Activated naive CD8-positive, alpha-beta T cell treated with anti-CD3 and anti-CD28 coated beads, Interleukin-2, amount 50 U/mL, for 16 hours (primary cell): ENCODE data around the gene HOXC6.

Source experiments
- DNase-seq: peaks from one replicate; pipeline ENCODE4 v3.0.0-alpha.2; 2020; ENCODE audit warnings: low read depth, low spot score

HOXC6 gene

GRCh38 chr12:54029529-54030441 is 1.5 kb downstream of the HOXC6 start:
- no peak for DNase-seq

- DNase-seq, result no peak
Observed at GRCh38 chr12:54030442-54030801, 2.2 kb downstream of the HOXC6 start.

GRCh38 chr12:54030889-54031471 is 2.7 kb downstream of the HOXC6 start:
- DNase-seq, result no peak

DNA sequence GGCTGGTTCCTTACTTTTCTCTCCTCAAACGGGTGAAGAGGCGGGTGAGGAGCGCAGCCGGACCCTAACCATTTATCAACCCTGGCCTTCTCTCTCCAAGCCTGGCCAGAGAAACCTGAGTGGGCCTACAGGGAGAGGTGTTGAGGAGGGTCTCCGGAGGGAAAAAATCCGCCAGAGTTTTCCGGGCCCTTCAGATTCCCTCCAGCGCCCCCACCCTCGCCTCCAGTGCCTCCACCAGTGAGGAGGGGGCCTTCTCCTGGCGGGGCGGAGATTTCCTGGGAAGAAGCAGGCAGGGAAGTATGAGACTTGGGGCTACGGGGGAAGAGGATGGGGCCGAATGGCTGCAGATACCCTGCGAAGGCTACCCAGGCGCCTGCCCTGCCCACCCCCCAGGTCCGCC is 3.2 kb downstream of the HOXC6 start:
- DNase-seq, result no peak

GRCh38 chr12:54032086-54032619 is 3.9 kb downstream of the HOXC6 start:
- no peak for DNase-seq

DNA sequence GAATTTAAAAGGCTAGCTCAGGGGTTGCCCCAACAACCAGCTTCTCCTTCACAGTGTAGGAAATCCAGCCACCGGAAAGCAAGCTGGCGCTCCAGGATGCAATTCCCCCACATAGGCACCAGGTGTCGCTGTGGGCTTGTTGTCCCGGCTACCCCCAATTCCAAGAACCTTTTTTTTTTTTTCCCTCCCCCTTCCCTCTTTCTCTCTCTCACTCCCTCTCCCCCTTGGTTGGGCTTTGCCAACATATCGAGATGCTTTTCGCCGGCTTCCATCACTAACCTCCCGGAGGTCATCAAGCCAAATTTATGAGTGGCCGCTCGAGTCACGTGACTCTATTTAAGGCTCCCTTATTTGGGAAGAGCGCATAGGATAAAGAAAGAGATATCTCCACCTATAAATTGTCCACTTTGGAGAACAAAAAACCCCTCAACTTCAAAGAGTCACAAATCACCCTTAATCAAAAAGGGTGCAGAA is 4.4 kb downstream of the HOXC6 start, which contains the start of gene HOXC5:
TSS of gene HOXC5 (plus strand) at position 424 of the 474 bp plus-strand sequence. CDS start 73 bp downstream, outside the sequence.
- peak; percentile 40 for DNase-seq

GRCh38 chr12:54033106-54033979 is 5.1 kb downstream of the HOXC6 start:
- DNase-seq, result no peak

DNA sequence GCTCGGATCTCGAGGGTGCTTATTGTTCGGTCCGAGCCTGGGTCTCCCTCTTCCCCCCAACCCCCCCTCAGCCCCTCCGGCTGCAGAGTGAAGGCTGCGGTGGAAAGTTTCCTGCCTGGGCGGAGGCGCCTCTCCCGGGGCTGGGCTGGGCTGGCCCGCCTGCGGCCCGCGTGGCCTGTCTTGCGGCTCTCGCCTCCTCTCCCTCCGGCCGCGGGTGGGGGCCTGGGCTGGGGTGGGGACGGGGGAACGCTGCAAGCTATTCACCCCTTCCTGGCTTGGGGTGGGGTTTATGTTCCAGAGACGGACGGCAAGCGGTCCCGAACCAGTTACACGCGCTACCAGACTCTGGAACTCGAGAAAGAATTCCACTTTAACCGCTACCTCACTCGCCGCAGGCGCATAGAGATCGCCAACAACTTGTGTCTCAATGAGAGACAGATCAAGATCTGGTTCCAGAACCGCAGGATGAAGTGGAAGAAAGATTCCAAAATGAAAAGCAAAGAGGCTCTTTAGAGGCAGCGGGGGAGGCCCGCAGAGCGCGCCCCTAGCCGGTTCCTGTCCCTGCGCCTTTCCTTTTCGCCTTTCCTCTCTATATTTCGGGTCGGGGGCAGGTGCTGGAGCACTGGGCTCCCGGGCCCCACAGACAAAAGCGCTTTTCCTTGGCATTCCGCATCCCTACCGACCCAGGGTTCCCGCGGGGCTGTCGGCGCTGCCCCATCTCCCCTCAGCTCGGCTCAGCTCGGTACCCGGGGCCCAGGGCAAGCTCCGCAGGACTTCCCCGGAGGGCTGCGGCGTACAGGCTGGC is 5.9 kb downstream of the HOXC6 start:
- DNase-seq, result no peak

GRCh38 chr12:54034785-54035310 is 6.6 kb downstream of the HOXC6 start:
- no peak for DNase-seq

DNA sequence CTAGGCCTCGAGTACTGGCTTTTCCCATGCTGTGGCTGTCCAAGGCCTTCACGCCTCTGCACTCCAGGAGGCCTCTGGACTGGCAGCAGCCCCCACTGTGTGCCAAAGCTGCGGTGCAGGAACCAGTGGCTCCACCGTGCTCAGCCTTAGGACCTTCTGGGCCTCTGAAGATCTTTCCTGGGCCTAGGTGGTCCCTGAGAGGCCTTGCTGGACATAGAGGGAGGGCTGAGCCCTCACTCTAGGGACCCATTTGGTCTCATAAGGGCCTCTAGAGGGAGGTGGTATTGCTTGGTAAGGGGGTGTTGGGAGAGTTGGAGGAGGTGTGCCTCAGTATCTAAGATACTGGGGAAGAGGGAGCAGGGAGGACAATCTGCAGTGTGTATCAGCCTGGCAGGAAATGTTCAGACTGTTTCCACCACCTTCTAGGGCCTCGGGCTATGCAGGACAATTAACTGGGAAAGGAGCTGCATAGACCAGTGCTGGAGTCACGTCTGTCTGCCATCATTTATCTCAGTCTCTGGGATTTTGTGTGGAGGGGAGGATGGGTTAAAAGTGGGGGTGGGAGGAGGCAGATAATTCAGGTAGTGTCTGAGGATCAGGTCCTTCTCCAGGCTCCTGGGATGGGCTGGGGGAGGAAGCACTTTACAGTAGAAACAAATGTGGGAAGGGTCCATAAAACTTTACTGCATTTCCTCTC is 7.5 kb downstream of the HOXC6 start:
- no peak for DNase-seq

- DNase-seq, result no peak
Observed at GRCh38 chr12:54036620-54037359, 8.6 kb downstream of the HOXC6 start.

- DNase-seq, result no peak
Observed at GRCh38 chr12:54037360-54038283, 9.4 kb downstream of the HOXC6 start.

- no peak for DNase-seq
Observed at GRCh38 chr12:54038284-54038870, 10.1 kb downstream of the HOXC6 start.

DNA sequence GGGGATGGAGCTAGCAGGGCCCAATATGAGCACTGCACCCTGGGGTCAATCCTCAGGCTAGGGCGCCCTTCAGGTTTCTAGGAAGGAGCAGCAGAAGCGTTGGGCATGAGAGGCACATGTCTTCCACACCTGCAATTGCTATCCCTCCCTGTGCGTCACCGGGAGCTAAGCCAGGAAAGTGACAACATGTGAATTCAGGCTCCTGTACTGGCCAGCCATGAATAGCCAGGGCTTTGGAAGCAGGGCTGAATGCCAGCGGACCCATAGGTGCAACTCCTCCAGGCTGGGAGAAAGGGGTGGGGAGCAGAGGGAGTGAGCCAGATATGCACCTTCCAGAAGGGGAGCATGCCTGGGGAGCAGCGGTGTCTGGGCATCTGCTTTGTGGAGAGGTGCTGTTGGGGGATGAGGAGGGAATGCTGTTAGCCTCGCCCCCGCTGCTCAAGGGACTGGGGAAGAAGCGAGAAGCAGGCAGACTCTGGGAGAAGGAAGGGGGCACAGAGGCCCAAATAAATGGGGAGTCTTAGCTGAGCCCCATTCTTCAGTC is 10.7 kb downstream of the HOXC6 start:
- no peak for DNase-seq

DNA sequence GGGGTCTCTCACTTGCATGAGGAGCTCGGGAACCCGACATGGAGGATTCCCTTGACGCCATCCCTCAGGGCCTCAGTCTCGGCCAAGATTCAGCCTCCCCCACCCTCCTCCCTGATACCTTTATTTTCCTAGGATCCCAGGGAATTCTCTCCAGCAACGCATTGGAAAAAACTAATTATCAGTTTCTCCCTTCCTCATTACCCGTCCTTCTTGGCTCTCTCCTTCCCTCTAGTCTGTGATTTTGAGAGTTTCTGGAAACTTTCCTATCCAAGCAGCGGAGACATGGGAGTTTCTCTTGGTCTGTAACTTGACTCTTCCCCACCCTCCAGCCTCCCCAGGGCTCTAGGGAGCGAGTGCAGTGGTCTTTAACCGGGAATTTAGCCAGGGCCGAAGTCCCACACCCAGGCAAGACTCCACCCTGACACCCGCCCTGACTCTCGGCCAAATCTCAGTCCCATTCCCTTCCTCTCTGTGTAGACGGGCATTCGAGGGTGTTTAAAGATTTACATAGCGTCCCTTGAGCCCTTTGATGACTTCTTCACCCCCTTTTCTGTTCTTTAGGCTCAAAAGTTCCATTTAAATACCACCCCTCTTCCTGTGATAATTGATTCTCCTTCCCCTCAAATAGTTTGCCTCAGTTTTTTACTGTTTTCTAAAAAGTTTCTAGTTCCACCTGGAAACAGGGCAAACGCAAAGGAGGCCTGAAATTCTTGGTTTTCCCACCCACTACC is 11.3 kb downstream of the HOXC6 start:
- DNase-seq, result no peak

DNA sequence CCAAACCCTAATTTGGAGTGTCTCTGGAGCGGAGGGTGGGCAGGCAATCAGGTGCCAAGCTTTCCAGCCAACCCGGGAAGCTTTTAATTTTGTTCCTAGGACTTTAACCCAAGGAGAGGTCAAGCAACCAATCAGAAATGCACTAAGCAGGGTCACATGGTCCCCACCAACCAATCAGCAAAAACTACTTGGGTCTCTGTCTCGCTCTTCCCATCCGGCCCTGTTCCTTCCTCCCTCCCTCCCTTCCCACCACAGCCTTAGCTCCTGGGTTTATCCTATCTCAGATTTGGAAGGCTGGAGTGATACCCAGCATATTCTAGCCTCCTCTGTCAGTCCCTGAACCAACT is 11.9 kb downstream of the HOXC6 start:
- DNase-seq, result no peak

GRCh38 chr12:54040648-54041047 is 12.4 kb downstream of the HOXC6 start:
- DNase-seq, result no peak
